KBM-7 (cell line): ENCODE data around the gene SH3RF3.

ENCODE experiments used
- DNase-seq: peaks from one replicate; pipeline ENCODE4 v3.0.0-alpha.2; 2015
- in situ Hi-C: fragments of 300-500 bp; cut with MboI; formaldehyde crosslinking; loops from 2 replicates; pipeline ENCODE4 v1.14.3; 2020; ENCODE audit warnings: low sequenced_read_pairs, low pct_unique_long_range_greater_than_20kb, mixed read lengths

The SH3RF3 gene

GRCh38 chr2:109134741-109135358, 5.8 kb downstream of the SH3RF3 start:
- in situ Hi-C loops: loop anchor here (25.0 kb wide), 1 partner anchor 377 kb away; no protein-coding TSS in a partner anchor
- no peak for DNase-seq

- no peak for DNase-seq
- in situ Hi-C loops: loop anchor here (25.0 kb wide), 1 partner anchor 377 kb away; no protein-coding TSS in a partner anchor
Measured at GRCh38 chr2:109135359-109136197, 6.6 kb downstream of the SH3RF3 start.

GRCh38 chr2:109136542-109136941, 7.5 kb downstream of the SH3RF3 start:
- DNase-seq: no peak
- in situ Hi-C loops: loop anchor here (25.0 kb wide), 1 partner anchor 376 kb away; no protein-coding TSS in a partner anchor

GRCh38 chr2:109137616-109138015, 8.6 kb downstream of the SH3RF3 start:
- in situ Hi-C loops: loop anchor here (25.0 kb wide), 1 partner anchor 375 kb away; no protein-coding TSS in a partner anchor
- no peak for DNase-seq

GRCh38 chr2:109138449-109138848, 9.4 kb downstream of the SH3RF3 start:
- no peak for DNase-seq
- in situ Hi-C loops: loop anchor here (25.0 kb wide), 1 partner anchor 374 kb away; no protein-coding TSS in a partner anchor

- no peak for DNase-seq
- in situ Hi-C loops: loop anchor here (25.0 kb wide), 1 partner anchor 373 kb away; no protein-coding TSS in a partner anchor
Measured at GRCh38 chr2:109139002-109139401, 10.0 kb downstream of the SH3RF3 start.

GRCh38 chr2:109139865-109140396, 10.9 kb downstream of the SH3RF3 start:
- DNase-seq: no peak
- in situ Hi-C loops: loop anchor here (25.0 kb wide), 1 partner anchor 372 kb away; no protein-coding TSS in a partner anchor

GRCh38 chr2:109141006-109141600, 12.1 kb downstream of the SH3RF3 start:
- no peak for DNase-seq
- in situ Hi-C loops: loop anchor here (25.0 kb wide), 1 partner anchor 371 kb away; no protein-coding TSS in a partner anchor

GRCh38 chr2:109141727-109142283, 12.8 kb downstream of the SH3RF3 start:
- no peak for DNase-seq
- in situ Hi-C loops: loop anchor here (25.0 kb wide), 1 partner anchor 370 kb away; no protein-coding TSS in a partner anchor

GRCh38 chr2:109142416-109143210, 13.6 kb downstream of the SH3RF3 start:
- no peak for DNase-seq
- in situ Hi-C loops: loop anchor here (25.0 kb wide), 1 partner anchor 370 kb away; no protein-coding TSS in a partner anchor

- DNase-seq: no peak
- in situ Hi-C loops: loop anchor here (25.0 kb wide), 1 partner anchor 369 kb away; no protein-coding TSS in a partner anchor
Measured at GRCh38 chr2:109143214-109144187, 14.5 kb downstream of the SH3RF3 start.

- in situ Hi-C loops: loop anchor here (25.0 kb wide), 1 partner anchor 368 kb away; no protein-coding TSS in a partner anchor
- DNase-seq: no peak
Measured at GRCh38 chr2:109144271-109144670, 15.3 kb downstream of the SH3RF3 start.

- in situ Hi-C loops: loop anchor here (25.0 kb wide), 1 partner anchor 368 kb away; no protein-coding TSS in a partner anchor
- DNase-seq: no peak
Measured at GRCh38 chr2:109144721-109145120, 15.7 kb downstream of the SH3RF3 start.

- in situ Hi-C loops: loop anchor here (25.0 kb wide), 1 partner anchor 367 kb away; no protein-coding TSS in a partner anchor
- DNase-seq: no peak
Measured at GRCh38 chr2:109145286-109145685, 16.3 kb downstream of the SH3RF3 start.

- no peak for DNase-seq
- in situ Hi-C loops: loop anchor here (25.0 kb wide), 1 partner anchor 365 kb away; no protein-coding TSS in a partner anchor
Measured at GRCh38 chr2:109147405-109147804, 18.4 kb downstream of the SH3RF3 start.

- in situ Hi-C loops: loop anchor here (25.0 kb wide), 1 partner anchor 364 kb away; no protein-coding TSS in a partner anchor
- no peak for DNase-seq
Measured at GRCh38 chr2:109148117-109148746, 19.2 kb downstream of the SH3RF3 start.
